ENCODE measurements around the gene FAHD1.

Gene FAHD1

GRCh38 chr16:1817716-1818115 lies 9.3 kb upstream of the FAHD1 start:
- no peak for DNase-seq

GRCh38 chr16:1818204-1818872 lies 8.7 kb upstream of the FAHD1 start:
- DNase-seq, result no peak

GRCh38 chr16:1818873-1819525 lies 8.0 kb upstream of the FAHD1 start:
- DNase-seq, result no peak

GRCh38 chr16:1819611-1820010 lies 7.4 kb upstream of the FAHD1 start:
- no peak for DNase-seq

GRCh38 chr16:1820096-1820945 lies 6.7 kb upstream of the FAHD1 start:
- no peak for DNase-seq

- DNase-seq, result no peak
Observed at GRCh38 chr16:1820946-1821290, 6.1 kb upstream of the FAHD1 start.

GRCh38 chr16:1821861-1822611 lies 5.0 kb upstream of the FAHD1 start:
- DNase-seq, result no peak

- no peak for DNase-seq
Observed at GRCh38 chr16:1822801-1823200, 4.2 kb upstream of the FAHD1 start.

GRCh38 chr16:1823821-1824220 lies 3.2 kb upstream of the FAHD1 start:
- no peak for DNase-seq

- no peak for DNase-seq
Observed at GRCh38 chr16:1825381-1825863, 1.6 kb upstream of the FAHD1 start.

- DNase-seq, result no peak
Observed at GRCh38 chr16:1825864-1826690, 929 bp upstream of the FAHD1 start.

GRCh38 chr16:1828645-1829410 lies 1.8 kb downstream of the FAHD1 start:
- no peak for DNase-seq

GRCh38 chr16:1830213-1830612 lies 3.2 kb downstream of the FAHD1 start:
- DNase-seq, result no peak

- DNase-seq, result no peak
Observed at GRCh38 chr16:1831186-1832075, 4.4 kb downstream of the FAHD1 start.

GRCh38 chr16:1832838-1833454 lies 5.9 kb downstream of the FAHD1 start:
- DNase-seq, result no peak

- no peak for DNase-seq
Observed at GRCh38 chr16:1834096-1834495, 7.1 kb downstream of the FAHD1 start.

- no peak for DNase-seq
Observed at GRCh38 chr16:1839554-1839953, 12.5 kb downstream of the FAHD1 start.

GRCh38 chr16:1845985-1846384 lies 19.0 kb downstream of the FAHD1 start:
- no peak for DNase-seq

GRCh38 chr16:1846416-1846815 lies 19.4 kb downstream of the FAHD1 start:
- no peak for DNase-seq

- no peak for DNase-seq
Observed at GRCh38 chr16:1850981-1851380, 24.0 kb downstream of the FAHD1 start.
